Ishikawa (cell line): ENCODE data around the gene AFG1L.

Source experiments
- CEBPB ChIP-seq: IDR thresholded peaks from 2 replicates; pipeline ENCODE4 v1.6.1; 2012
- CREB1 ChIP-seq: IDR thresholded peaks from 2 replicates; pipeline ENCODE4 v1.6.1; 2012; ENCODE audit warnings: low read depth
- EGR1 ChIP-seq: IDR thresholded peaks from 2 replicates; pipeline ENCODE4 v1.6.1; 2012
- EP300 ChIP-seq: IDR thresholded peaks from 2 replicates; pipeline ENCODE4 v1.6.1; 2012; ENCODE audit warnings: borderline replicate concordance
- FOXM1 ChIP-seq: IDR thresholded peaks from 2 replicates; pipeline ENCODE4 v1.6.1; 2012; ENCODE audit warnings: low read depth, borderline replicate concordance
- NFIC ChIP-seq: IDR thresholded peaks from 2 replicates; pipeline ENCODE4 v1.6.1; 2012
- RAD21 ChIP-seq: IDR thresholded peaks from 2 replicates; pipeline ENCODE4 v1.6.1; 2012; ENCODE audit warnings: low read depth
- REST ChIP-seq: IDR thresholded peaks from 2 replicates; pipeline ENCODE4 v1.6.1; 2012; ENCODE audit warnings: low read depth, mild to moderate bottlenecking
- TAF1 ChIP-seq: IDR thresholded peaks from 2 replicates; pipeline ENCODE4 v1.6.1; 2012; ENCODE audit warnings: low read depth, mild to moderate bottlenecking
- TCF12 ChIP-seq: IDR thresholded peaks from 2 replicates; pipeline ENCODE4 v1.6.1; 2012; ENCODE audit warnings: low read depth
- TEAD4 ChIP-seq: IDR thresholded peaks from 2 replicates; pipeline ENCODE4 v1.6.1; 2012
- USF1 ChIP-seq: IDR thresholded peaks from 2 replicates; pipeline ENCODE4 v1.6.1; 2012
- YY1 ChIP-seq: IDR thresholded peaks from 2 replicates; pipeline ENCODE4 v1.6.1; 2012; ENCODE audit warnings: low read depth
- ZBTB7A ChIP-seq: IDR thresholded peaks from 2 replicates; pipeline ENCODE4 v1.6.1; 2012; ENCODE audit warnings: low read depth
- TF ChIP-seq, protein P1 (sequence below): IDR thresholded peaks from 2 replicates; pipeline ENCODE4 v1.6.1; 2012

Gene AFG1L

DNA sequence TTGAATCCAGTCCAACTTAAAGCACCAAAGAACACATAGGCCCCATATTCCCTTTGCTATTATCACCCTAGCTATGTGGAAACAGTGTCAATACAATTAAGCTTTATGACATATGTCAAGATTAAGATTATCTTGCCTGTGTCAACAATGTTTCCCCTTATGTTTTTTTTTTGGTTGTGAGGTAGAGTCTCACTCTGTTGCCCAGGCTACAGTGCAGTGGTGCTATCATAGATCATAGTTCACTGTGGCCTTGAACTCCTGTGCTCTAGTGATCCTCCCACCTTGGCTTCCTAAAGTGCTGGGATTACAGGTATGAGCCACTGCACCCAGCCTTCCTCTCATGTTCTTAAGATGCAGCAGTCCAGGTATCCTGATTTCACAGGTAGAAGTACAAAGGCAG is 17.8 kb downstream of the AFG1L start:
- no peak for TF ChIP-seq RAD21

DNA sequence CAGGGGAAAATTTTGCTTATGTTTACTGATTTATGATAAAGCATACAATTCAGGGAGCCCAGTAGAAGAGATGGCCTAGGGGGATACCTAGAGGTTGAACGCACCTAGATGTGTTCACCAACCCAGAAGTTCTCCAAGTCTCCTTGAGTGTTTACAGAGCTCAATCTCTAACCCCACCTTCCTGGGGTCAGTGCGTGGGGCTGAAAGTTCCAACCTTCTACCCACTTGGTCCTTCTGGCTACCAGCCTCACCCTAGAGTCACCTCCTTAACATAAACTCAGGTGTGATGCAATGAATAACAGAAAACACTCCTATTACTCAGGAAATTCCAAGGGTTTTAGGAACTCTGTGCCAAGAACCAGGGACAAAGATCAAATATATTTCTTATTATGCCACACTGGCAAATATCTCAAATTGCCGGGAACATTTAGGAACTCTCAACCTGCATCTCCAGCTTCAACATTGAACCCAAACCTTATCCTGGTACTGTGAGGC is 26.4 kb downstream of the AFG1L start:
- TF ChIP-seq FOXM1 (no peak), CREB1 (no peak), TCF12 (no peak), CEBPB (no peak), REST (no peak), RAD21 (no peak), TAF1 (no peak), TEAD4 (no peak), EP300 (no peak), EGR1 (no peak), YY1 (no peak), NFIC (no peak), ZBTB7A (no peak), USF1 (no peak)
- TF ChIP-seq, protein P1, sequence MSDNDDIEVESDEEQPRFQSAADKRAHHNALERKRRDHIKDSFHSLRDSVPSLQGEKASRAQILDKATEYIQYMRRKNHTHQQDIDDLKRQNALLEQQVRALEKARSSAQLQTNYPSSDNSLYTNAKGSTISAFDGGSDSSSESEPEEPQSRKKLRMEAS, result no peak

DNA sequence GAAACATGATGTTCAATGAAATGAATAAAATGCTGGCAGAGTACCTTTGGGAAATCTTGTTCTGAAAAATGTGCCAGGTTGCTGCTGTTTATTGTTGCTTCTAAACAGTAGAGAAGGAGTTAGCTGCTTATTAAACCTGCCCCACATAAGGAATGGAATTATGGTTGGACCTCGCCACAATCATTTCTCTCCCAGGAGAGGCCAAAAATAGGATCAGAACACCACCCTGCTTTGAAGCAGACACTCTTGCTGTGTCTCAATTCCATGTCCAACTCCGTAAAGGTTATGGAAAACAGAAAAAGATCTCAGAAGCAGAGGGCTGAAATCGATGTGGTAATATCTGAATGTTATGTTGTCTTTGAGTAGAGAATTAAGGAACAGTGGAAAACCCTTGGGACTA is 27.9 kb downstream of the AFG1L start:
- TF ChIP-seq NFIC (no peak), TCF12 (no peak), CREB1 (no peak), TEAD4 (no peak), RAD21 (no peak), FOXM1 (no peak), CEBPB (no peak), EGR1 (no peak), USF1 (no peak), YY1 (no peak), REST (no peak)
- TF ChIP-seq, protein P1, result no peak

- TF ChIP-seq YY1, result no peak
- TF ChIP-seq NFIC, result no peak
- no peak for TF ChIP-seq ZBTB7A
- TF ChIP-seq FOXM1, result no peak
- TF ChIP-seq EGR1, result no peak
- no peak for TF ChIP-seq USF1
- TF ChIP-seq, protein P1, result no peak
- TF ChIP-seq RAD21, result no peak
- no peak for TF ChIP-seq TEAD4
- no peak for TF ChIP-seq REST
- TF ChIP-seq TCF12, result no peak
- TF ChIP-seq EP300, result no peak
- no peak for TF ChIP-seq CEBPB
- TF ChIP-seq CREB1, result no peak
- no peak for TF ChIP-seq TAF1
Measured at GRCh38 chr6:108323710-108324466, 29.0 kb downstream of the AFG1L start.
